HEK293T (cell line): ENCODE results near the gene CPSF4L.

ENCODE experiments used
- CTCF ChIA-PET: fragments of 350-600 bp; formaldehyde crosslinking; extraction: SDS; loops from one replicate; lab custom pipeline; 2021; ENCODE audit warnings: antibody characterized with exemption, inconsistent platforms; lab: Yijun Ruan, JAX
- POLR2A ChIA-PET: fragments of 350-600 bp; formaldehyde crosslinking; extraction: SDS; loops from one replicate; lab custom pipeline; 2020; ENCODE audit warnings: antibody characterized with exemption, inconsistent platforms; lab: Yijun Ruan, JAX
- DNase-seq: peaks from one replicate; pipeline ENCODE4 v3.0.0; 2012; ENCODE audit warnings: mixed read lengths; ENCODE audit errors: extremely low spot score
- ARNT ChIP-seq: fragments of 450-650 bp; IDR thresholded peaks from 2 replicates; pipeline ENCODE4 v1.6.1; 2017; ENCODE audit warnings: mild to moderate bottlenecking
- BHLHE40 ChIP-seq: fragments of 450-650 bp; IDR thresholded peaks from 2 replicates; pipeline ENCODE4 v1.6.1; 2016; ENCODE audit warnings: mild to moderate bottlenecking, moderate library complexity, borderline replicate concordance
- CTBP1 ChIP-seq: fragments of 450-650 bp; IDR thresholded peaks from 2 replicates; pipeline ENCODE4 v1.6.1; 2016; ENCODE audit warnings: borderline replicate concordance
- ELF4 ChIP-seq: fragments of 450-650 bp; IDR thresholded peaks from 2 replicates; pipeline ENCODE4 v1.6.1; 2017; ENCODE audit warnings: antibody characterized with exemption
- FOXA1 ChIP-seq: fragments of 450-650 bp; IDR thresholded peaks from 2 replicates; pipeline ENCODE4 v1.6.1; 2016; ENCODE audit warnings: mild to moderate bottlenecking
- FOXK2 ChIP-seq: fragments of 450-650 bp; IDR thresholded peaks from 2 replicates; pipeline ENCODE4 v1.6.1; 2016; ENCODE audit warnings: mild to moderate bottlenecking
- FOXM1 ChIP-seq: fragments of 450-650 bp; IDR thresholded peaks from 2 replicates; pipeline ENCODE4 v1.6.1; 2017; ENCODE audit warnings: mild to moderate bottlenecking, borderline replicate concordance
- HDGF ChIP-seq: fragments of 450-650 bp; IDR thresholded peaks from 2 replicates; pipeline ENCODE4 v1.6.1; 2017; ENCODE audit warnings: antibody characterized with exemption, borderline replicate concordance
- L3MBTL2 ChIP-seq: fragments of 450-650 bp; conservative IDR thresholded peaks from 2 replicates; pipeline ENCODE4 v1.6.1; 2016; ENCODE audit warnings: mild to moderate bottlenecking
- LEF1 ChIP-seq: fragments of 450-650 bp; IDR thresholded peaks from 2 replicates; pipeline ENCODE4 v1.6.1; 2017; ENCODE audit warnings: mild to moderate bottlenecking, borderline replicate concordance
- NFRKB ChIP-seq: fragments of 450-650 bp; IDR thresholded peaks from 2 replicates; pipeline ENCODE4 v1.6.1; 2016; ENCODE audit warnings: mild to moderate bottlenecking, moderate library complexity
- PKNOX1 ChIP-seq: fragments of 450-650 bp; IDR thresholded peaks from 2 replicates; pipeline ENCODE4 v1.6.1; 2016
- SP1 ChIP-seq: fragments of 450-650 bp; IDR thresholded peaks from 2 replicates; pipeline ENCODE4 v1.6.1; 2017
- SUZ12 ChIP-seq: fragments of 450-650 bp; IDR thresholded peaks from 2 replicates; pipeline ENCODE4 v1.6.1; 2016; ENCODE audit warnings: mild to moderate bottlenecking
- TARDBP ChIP-seq: fragments of 450-650 bp; IDR thresholded peaks from 2 replicates; pipeline ENCODE4 v1.6.1; 2016
- ZNF384 ChIP-seq: fragments of 450-650 bp; IDR thresholded peaks from 2 replicates; pipeline ENCODE4 v1.6.1; 2016

CPSF4L gene

GRCh38 chr17:73209436-73209835 is 52.2 kb downstream of the CPSF4L start:
- CTCF ChIA-PET = interaction anchor here (0.7 kb wide), 1 partner anchor 1404 kb away, joined by 4 read pairs; no protein-coding TSS in a partner anchor
- TF ChIP-seq ARNT = no peak
- TF ChIP-seq FOXM1 = no peak
- no peak for TF ChIP-seq TARDBP
- no peak for TF ChIP-seq FOXA1
- no peak for TF ChIP-seq SUZ12
- no peak for TF ChIP-seq ZNF384
- TF ChIP-seq HDGF = no peak
- TF ChIP-seq FOXK2 = no peak
- no peak for TF ChIP-seq CTBP1
- TF ChIP-seq SP1 = no peak
- no peak for DNase-seq
- POLR2A ChIA-PET = interaction anchor here (0.6 kb wide), 1 partner anchor 17 kb away, joined by 3 read pairs; the partner anchor contains the start of gene COG1

GRCh38 chr17:73208139-73208827 is 53.4 kb downstream of the CPSF4L start:
- POLR2A ChIA-PET = interaction anchor here (1.4 kb wide), 1 partner anchor 16 kb away, joined by 4 read pairs; the partner anchor contains the start of gene COG1
- no peak for DNase-seq
- TF ChIP-seq FOXM1 (no peak), SUZ12 (no peak), FOXK2 (no peak), ELF4 (no peak), ZNF384 (no peak), BHLHE40 (no peak), FOXA1 (no peak)
- CTCF ChIA-PET = interaction anchor here (2.0 kb wide), 1 partner anchor 11 kb away, joined by 6 read pairs; no protein-coding TSS in a partner anchor

GRCh38 chr17:73205459-73205961 is 56.2 kb downstream of the CPSF4L start:
- DNase-seq = no peak
- TF ChIP-seq L3MBTL2 = no peak
- no peak for TF ChIP-seq CTBP1
- TF ChIP-seq SP1 = no peak
- TF ChIP-seq FOXA1 = no peak
- no peak for TF ChIP-seq ZNF384
- TF ChIP-seq ARNT = no peak
- no peak for TF ChIP-seq NFRKB
- CTCF ChIA-PET = no interaction called here

GRCh38 chr17:73203788-73204479 is 57.7 kb downstream of the CPSF4L start:
- TF ChIP-seq SP1 = no peak
- TF ChIP-seq FOXM1 = no peak
- no peak for TF ChIP-seq LEF1
- no peak for TF ChIP-seq BHLHE40
- TF ChIP-seq FOXA1 = no peak
- TF ChIP-seq NFRKB = no peak
- TF ChIP-seq FOXK2 = no peak
- TF ChIP-seq CTBP1 = no peak
- no peak for TF ChIP-seq PKNOX1
- ChIA-PET CTCF (no interaction called here), POLR2A (no interaction called here)
- DNase-seq = no peak

More at GRCh38 chr17:73205459-73205961, 56.2 kb downstream of the CPSF4L start:
- POLR2A ChIA-PET = no interaction called here

- ChIA-PET CTCF (interaction anchor here (0.6 kb wide), 1 partner anchor 28 kb away, joined by 3 read pairs; no protein-coding TSS in a partner anchor), POLR2A (interaction anchor here (0.9 to 1.3 kb wide), 2 partner anchors 9 to 11 kb away, joined by 4 read pairs; partner anchors contain the start of gene COG1)
- DNase-seq = no peak
- TF ChIP-seq FOXM1 (no peak), NFRKB (no peak), FOXK2 (no peak), HDGF (no peak), L3MBTL2 (no peak), CTBP1 (no peak), ELF4 (no peak), PKNOX1 (no peak), LEF1 (no peak), SUZ12 (no peak), BHLHE40 (no peak), SP1 (no peak), TARDBP (no peak)
Measured at GRCh38 chr17:73203135-73203787, 58.4 kb downstream of the CPSF4L start.
